NB4 (cell line): ENCODE measurements around the gene ZNF831.

ENCODE experiments used
- DNase-seq: peaks from one replicate; pipeline ENCODE4 v3.0.0; 2010; ENCODE audit warnings: low read depth
- H3K4me3 ChIP-seq: one replicate; pipeline ENCODE4 v1.5.1; 2011; ENCODE audit warnings: mild to moderate bottlenecking, low read depth, low read length, moderate library complexity
- MYC ChIP-seq: IDR thresholded peaks from 2 replicates; pipeline ENCODE4 v1.6.1; 2011; ENCODE audit warnings: low read depth, low read length
- POLR2A ChIP-seq: IDR thresholded peaks from 2 replicates; pipeline ENCODE4 v1.6.1; 2011; ENCODE audit warnings: mild to moderate bottlenecking; ENCODE audit not compliant: insufficient read length; ENCODE audit errors: extremely low read depth
- TF ChIP-seq, protein P1 (sequence below): IDR thresholded peaks from one replicate; pipeline ENCODE4 v1.5.1; 2012; ENCODE audit warnings: low read depth, low read length
- TF ChIP-seq, protein P2 (sequence below): IDR thresholded peaks from 2 replicates; pipeline ENCODE4 v1.6.1; 2011; ENCODE audit warnings: low read depth, low read length

Gene ZNF831

DNA sequence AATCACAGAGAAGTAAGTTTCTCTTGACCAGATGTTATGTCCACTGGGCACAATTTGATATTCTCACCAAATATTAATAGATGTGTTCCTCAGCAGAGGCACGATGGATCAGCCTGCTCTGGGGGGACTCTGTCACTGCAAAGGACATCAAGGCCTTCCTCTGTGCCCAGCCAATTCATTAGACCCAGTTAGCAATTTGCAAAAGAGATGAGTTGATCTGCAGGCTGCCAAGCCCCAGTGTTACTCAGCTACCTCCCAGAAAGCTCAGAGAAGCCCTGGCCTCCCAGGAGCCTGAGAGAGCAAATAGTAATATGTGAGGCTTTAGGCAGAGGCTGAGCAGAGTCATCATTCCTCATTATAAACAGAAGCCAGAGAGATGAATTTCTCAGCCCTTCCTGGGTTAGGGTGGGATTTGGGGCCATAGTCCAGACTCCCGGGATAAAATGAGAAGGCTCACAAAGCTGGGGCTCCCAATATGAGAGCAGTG is 54.2 kb downstream of the ZNF831 start:
- TF ChIP-seq, protein P1, sequence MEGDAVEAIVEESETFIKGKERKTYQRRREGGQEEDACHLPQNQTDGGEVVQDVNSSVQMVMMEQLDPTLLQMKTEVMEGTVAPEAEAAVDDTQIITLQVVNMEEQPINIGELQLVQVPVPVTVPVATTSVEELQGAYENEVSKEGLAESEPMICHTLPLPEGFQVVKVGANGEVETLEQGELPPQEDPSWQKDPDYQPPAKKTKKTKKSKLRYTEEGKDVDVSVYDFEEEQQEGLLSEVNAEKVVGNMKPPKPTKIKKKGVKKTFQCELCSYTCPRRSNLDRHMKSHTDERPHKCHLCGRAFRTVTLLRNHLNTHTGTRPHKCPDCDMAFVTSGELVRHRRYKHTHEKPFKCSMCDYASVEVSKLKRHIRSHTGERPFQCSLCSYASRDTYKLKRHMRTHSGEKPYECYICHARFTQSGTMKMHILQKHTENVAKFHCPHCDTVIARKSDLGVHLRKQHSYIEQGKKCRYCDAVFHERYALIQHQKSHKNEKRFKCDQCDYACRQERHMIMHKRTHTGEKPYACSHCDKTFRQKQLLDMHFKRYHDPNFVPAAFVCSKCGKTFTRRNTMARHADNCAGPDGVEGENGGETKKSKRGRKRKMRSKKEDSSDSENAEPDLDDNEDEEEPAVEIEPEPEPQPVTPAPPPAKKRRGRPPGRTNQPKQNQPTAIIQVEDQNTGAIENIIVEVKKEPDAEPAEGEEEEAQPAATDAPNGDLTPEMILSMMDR: no peak
- no peak for TF ChIP-seq MYC
- TF ChIP-seq POLR2A: no peak
- TF ChIP-seq, protein P2, sequence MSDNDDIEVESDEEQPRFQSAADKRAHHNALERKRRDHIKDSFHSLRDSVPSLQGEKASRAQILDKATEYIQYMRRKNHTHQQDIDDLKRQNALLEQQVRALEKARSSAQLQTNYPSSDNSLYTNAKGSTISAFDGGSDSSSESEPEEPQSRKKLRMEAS: no peak
- DNase-seq: no peak
- no peak overlapping the region for H3K4me3 ChIP-seq

- no peak overlapping the region for H3K4me3 ChIP-seq
- DNase-seq: no peak
- TF ChIP-seq MYC: no peak
- TF ChIP-seq, protein P1: no peak
- TF ChIP-seq, protein P2: no peak
- TF ChIP-seq POLR2A: no peak
Observed at GRCh38 chr20:59219211-59219610, 55.6 kb downstream of the ZNF831 start.

DNA sequence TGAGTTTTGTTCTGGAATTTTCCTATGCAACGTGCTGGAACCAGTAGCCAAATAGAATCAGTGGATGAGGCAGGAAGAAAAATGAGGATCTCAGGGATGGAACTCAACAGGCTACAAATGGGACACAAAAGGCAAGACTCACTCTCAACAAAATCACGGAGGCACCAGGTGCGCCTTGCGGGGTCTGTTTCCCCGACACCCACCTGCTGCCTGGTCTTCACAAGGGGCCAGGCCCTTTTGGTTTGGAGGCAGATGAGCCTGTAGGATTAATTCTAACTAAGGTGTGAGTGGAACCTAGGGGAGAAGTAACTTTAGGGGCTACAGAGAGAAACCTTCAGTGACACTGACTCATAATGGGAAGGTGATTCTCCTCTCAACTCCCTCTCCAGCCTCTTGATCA is 56.5 kb downstream of the ZNF831 start:
- no peak for DNase-seq
- no peak overlapping the region for H3K4me3 ChIP-seq
- no peak for TF ChIP-seq POLR2A
- TF ChIP-seq, protein P1: no peak
- TF ChIP-seq, protein P2: no peak

DNA sequence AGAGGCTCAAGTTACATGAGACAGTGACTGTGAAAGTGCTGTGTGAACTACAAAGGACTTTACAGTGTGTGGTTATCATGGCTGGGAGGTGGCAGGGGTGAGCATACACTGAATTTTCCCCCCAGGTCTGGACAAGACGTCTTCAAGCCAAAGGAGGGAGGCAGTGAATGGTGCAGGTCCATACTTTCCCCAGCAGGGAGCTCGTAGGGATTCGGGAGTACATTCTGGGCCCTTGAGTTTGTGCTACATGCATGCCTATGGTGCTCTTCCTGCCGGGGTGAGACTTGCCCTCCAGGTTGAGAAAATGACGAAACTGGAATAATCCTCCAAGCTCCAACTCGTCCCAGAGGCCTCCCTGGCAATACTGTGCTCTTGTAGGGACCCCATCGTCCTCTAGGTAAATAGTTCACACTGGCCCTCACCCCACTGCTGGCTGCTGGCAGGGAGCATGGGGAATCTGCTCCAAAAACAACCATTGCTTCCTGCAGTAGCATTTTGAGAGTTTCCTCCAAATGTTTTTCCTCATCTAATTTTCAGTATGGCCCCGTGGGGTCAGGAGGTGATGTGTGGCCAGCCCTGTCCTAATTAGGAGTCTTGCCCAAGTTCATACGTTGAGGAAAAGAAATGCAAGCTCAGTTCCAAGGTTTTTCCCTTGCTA is 57.6 kb downstream of the ZNF831 start:
- TF ChIP-seq, protein P2: no peak
- TF ChIP-seq, protein P1: no peak
- TF ChIP-seq MYC (no peak), POLR2A (no peak)
- DNase-seq: no peak
- no peak overlapping the region for H3K4me3 ChIP-seq

DNA sequence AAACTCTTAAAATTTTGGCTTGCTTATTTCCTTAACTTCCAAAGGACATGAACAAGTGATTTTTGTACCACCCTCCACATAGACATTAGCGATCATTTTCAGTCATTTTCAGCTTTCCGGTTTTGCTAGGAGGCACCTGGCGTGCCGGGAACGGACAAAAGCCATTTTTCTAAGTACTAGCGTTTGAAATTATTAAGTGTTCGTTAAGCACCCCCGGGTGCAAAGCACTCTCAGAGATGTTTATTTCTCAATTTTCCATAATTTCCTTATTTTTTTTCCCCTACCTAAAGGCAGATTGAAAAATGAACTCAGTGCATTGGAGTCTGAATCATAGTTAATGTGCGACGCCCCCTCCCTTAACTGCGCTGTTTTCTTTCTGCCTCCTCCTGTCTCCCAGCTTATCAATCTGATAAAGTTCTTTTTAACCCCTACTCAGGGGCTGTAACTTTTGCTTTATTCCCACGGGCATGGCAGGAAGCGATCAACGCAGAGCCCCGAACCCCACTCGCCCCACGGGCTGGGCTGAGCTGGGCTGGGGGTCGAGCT is 58.2 kb downstream of the ZNF831 start:
- no peak overlapping the region for H3K4me3 ChIP-seq
- no peak for DNase-seq
- TF ChIP-seq, protein P1: no peak
- TF ChIP-seq POLR2A (no peak), MYC (no peak)
- TF ChIP-seq, protein P2: no peak
